ENCODE results near the gene SPINT2.

Gene SPINT2

DNA sequence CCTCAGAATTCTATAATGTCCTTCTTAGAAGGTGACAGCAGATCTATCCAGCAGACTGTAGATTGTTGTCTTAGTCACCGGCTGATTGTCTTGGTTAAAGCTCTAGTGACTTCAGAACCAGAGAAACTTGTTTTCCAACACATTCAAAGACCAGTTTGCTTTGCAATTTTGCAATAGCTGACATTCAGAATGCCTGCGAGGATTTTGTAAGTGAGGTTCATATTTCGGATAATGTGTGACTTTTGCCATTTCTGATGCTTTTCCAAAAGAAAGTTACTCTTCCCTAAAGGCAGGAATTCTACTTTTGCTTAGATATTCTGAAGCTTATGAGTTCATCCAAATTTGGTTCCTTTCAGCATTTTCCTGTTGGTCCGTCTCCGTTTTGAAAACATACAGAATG is 13.2 kb downstream of the SPINT2 start:
- H3K27me3 ChIP-seq = no peaks in the 10 kb centered on the region
- H3K4me3 ChIP-seq = no peak overlapping the region
- H3K36me3 ChIP-seq = peaks cover 57% of the 10 kb centered on the region
- H3K9ac ChIP-seq = no peak overlapping the region; the same call in 1 of the 2 replicates
- peaks cover 75% of the 10 kb centered on the region for H3K4me1 ChIP-seq
- peaks cover 100% of the 10 kb centered on the region for H4K20me1 ChIP-seq
- H3K4me2 ChIP-seq = no peak overlapping the region
- TF ChIP-seq Cebpa-rat (IDR thresholded peaks at IDR 0.05) = no peak
- no peak overlapping the region for H3K27ac ChIP-seq
- no peaks in the 10 kb centered on the region for H3K9me3 ChIP-seq

DNA sequence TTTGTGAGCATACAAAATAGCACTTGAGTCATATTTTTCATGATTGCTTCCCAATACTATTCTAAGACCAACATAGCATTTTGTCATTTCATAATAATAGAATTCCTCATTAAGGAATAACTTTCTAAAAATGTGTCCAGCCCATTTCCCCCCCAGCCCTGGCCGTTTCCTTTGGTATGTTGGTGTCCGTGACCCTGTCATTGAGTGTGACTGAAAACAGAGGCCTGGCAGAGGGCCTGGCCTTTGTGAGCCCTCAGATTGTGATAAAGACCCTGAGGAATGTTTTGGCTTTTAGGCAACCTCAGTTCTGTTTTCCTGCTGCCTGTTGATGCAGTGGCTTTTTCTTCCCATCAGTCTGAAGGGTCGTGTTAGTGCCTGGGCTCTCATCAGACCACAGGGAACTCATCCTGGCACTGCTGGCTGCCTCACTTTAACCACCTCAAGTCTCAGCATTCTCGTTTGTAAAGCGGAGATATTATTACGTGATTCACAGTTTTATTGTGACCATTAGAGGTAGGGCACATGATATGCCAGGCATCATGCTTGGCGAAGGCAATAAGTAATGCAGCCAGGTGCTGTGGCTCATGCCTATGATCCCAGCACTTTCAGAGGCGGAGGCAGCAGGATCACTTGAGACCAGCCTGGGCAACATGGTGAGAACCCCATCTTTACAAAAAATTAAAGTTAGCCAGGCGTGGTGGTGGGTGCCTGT is 13.8 kb downstream of the SPINT2 start:
- Histone ChIP-seq H3K4me2 (no peak overlapping the region), H3K27me3 (no peaks in the 10 kb centered on the region), H3K9me3 (no peaks in the 10 kb centered on the region), H3K4me3 (no peak overlapping the region), H4K20me1 (peaks cover 100% of the 10 kb centered on the region), H3K4me1 (peaks cover 80% of the 10 kb centered on the region), H3K27ac (no peak overlapping the region), H3K36me3 (peaks cover 60% of the 10 kb centered on the region), H3K9ac (no peak overlapping the region; the same call in 1 of the 2 replicates)
- no peak for TF ChIP-seq Cebpa-rat (IDR thresholded peaks at IDR 0.05)

DNA sequence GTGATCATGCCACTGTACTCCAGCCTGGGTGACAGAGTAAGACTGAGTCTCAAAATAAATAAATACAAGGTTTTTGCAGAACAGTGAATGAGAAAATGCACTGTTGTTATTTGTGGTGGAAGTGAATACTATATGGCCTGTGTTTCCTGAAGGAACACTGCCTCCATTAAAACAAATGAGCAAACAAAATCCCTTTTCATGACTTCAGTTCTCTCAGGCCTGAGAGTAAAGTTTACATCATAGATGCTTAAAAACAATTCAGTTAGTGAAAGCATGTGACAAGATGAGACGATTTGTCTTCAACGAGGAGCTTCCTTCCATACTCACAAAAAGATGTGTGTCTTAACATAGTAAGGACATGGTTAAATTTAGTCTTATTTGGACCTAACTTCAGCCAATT is 14.4 kb downstream of the SPINT2 start:
- Histone ChIP-seq H3K4me3 (no peak overlapping the region), H3K9ac (no peak overlapping the region), H3K4me1 (peaks cover 87% of the 10 kb centered on the region), H3K27ac (no peak overlapping the region), H3K4me2 (no peak overlapping the region), H3K27me3 (no peaks in the 10 kb centered on the region), H4K20me1 (peaks cover 100% of the 10 kb centered on the region), H3K36me3 (peaks cover 53% of the 10 kb centered on the region), H3K9me3 (no peaks in the 10 kb centered on the region)
- no peak for TF ChIP-seq Cebpa-rat (IDR thresholded peaks at IDR 0.05)

DNA sequence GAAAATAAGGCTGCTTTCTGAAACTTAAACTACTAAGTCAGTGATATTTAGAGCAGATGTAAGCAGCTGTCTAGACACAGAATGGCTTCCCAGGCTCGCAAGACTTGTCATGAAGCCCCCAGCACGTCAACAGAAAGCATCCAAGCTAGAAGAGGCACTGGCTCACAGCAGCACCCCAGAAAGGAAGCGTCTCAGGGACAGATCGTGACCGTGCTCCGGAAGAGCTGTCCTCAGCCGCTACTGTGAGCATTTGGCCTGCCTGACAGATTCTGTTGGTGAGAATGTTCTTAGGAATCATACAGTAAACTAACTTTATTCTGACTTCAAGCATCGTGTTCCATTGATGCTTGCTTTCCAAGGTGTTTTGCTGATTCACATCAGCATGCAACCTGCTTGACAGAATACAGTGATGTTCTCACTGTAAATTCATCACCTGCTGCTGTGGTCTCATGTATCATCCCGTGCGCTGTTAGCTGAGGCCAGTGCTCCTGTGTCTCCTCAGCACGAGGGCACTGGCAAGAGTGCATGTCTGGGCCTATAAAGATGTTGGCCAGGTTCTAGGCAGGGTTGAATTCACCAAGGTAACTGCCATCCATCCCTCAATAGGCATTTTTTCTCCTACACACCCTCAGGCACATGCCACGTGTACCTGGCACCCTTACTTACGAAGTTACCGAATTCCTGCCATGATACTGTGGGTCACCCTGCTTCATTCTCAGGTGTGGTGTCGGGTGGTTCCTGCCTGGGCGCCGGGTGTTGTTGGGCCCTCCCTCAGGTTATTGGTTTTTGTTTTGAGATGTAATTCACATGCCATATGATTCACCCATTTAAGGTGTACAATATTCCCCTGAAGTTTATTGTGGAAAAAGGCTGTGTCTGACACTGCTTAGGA is 15.9 kb downstream of the SPINT2 start:
- peaks cover 100% of the 10 kb centered on the region for H4K20me1 ChIP-seq
- no peaks in the 10 kb centered on the region for H3K9me3 ChIP-seq
- no peak overlapping the region for H3K4me3 ChIP-seq
- H3K27ac ChIP-seq = peak overlapping the region; percentile 40; the same call in 1 of the 2 replicates
- H3K4me1 ChIP-seq = peaks cover 87% of the 10 kb centered on the region
- peak overlapping the region; percentile 27 for H3K4me2 ChIP-seq
- no peak for TF ChIP-seq Cebpa-rat (IDR thresholded peaks at IDR 0.05)
- peaks cover 56% of the 10 kb centered on the region for H3K36me3 ChIP-seq
- H3K27me3 ChIP-seq = no peaks in the 10 kb centered on the region
- H3K9ac ChIP-seq = no peak overlapping the region

DNA sequence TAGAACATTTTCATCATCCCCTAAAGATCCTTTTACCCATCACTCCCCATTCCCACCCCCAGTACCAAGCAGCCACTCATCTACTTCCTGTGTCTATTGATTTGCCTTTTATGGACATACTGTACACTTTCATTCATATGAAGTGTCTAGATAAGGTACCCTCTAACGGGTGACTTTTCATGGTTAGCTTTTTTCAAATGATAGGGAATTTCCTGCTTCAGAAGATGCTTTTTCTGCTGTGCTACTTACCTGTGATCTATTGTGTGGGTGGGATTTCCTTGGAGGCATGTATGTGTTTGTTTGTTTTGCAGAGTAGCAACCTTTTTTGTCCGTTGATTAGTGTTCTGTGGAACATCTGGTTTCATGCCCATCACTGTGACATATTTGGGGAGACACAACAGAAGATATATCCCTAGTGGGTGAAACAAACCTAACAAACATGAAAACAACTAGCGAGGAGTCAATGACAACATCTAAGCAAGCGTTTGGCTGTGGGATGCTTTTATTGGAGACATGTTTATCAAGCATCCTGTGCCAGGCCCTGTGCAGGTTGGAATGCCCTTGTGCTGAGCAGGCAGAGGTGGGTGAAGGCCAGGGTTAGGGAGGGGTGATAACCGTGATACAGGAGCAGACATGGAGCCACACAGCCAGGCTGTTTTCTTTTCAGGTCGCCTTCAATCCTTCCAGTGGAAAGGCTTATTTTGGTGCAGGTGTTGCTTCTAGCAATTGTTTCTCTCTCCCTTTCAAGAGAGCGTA is 17.6 kb downstream of the SPINT2 start:
- Histone ChIP-seq H3K36me3 (peaks cover 61% of the 10 kb centered on the region), H3K9me3 (no peaks in the 10 kb centered on the region), H3K27me3 (no peaks in the 10 kb centered on the region), H3K4me2 (peak overlapping the region; percentile 16; the same call in 1 of the 2 replicates), H3K9ac (0 out of 2 replicates have a peak overlapping the region, but pooled peaks have one; percentile 35), H3K27ac (no peak overlapping the region), H4K20me1 (peaks cover 98% of the 10 kb centered on the region), H3K4me3 (no peak overlapping the region), H3K4me1 (peaks cover 91% of the 10 kb centered on the region)
- TF ChIP-seq Cebpa-rat (IDR thresholded peaks at IDR 0.05) = no peak

DNA sequence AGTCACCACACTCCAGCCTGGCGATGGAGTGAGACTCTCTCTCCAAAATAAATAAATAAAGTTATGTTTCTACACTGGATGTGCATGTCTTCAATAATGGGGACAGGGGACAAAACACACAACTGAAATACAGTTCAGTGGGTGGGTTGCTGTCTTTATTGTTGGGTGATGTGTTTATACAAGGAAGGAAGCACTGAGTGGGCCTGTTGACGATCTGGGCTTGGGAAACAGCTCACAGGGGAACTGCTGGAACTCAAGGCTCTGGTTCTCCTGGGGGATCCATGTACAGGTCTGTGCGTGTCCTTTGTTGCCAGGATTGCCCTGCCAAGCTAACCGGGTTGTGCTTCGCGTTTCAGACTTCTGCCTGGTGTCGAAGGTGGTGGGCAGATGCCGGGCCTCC is 18.9 kb downstream of the SPINT2 start:
- Histone ChIP-seq H3K4me1 (peaks cover 91% of the 10 kb centered on the region), H3K9ac (no peak overlapping the region), H3K36me3 (peaks cover 68% of the 10 kb centered on the region), H3K4me3 (no peak overlapping the region), H3K27me3 (no peaks in the 10 kb centered on the region), H4K20me1 (peaks cover 88% of the 10 kb centered on the region), H3K9me3 (no peaks in the 10 kb centered on the region), H3K27ac (no peak overlapping the region), H3K4me2 (no peak overlapping the region)
- no peak for TF ChIP-seq Cebpa-rat (IDR thresholded peaks at IDR 0.05)

DNA sequence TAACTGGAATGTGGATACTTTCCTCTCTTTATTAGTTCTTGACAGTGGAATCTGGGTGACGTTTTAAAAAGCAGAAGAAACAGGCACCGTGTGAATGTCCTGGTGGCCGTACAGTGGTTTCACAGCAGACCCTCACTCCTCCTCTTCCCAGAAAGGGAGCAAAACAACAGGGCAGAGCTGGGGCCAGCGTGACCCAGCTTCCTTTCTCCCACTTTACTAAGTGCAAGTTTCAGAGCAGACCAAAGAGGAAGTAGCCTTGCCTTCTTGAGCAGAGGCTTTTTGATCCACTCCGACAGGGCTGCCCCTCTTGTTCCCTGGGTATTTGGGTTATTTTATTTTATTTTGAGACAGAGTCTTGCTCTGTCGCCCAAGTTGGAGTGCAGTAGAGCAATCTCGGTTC is 20.0 kb downstream of the SPINT2 start:
- peaks cover 74% of the 10 kb centered on the region for H3K36me3 ChIP-seq
- no peaks in the 10 kb centered on the region for H3K27me3 ChIP-seq
- peaks cover 80% of the 10 kb centered on the region for H3K4me1 ChIP-seq
- peak overlapping the region; percentile 83 for H3K4me2 ChIP-seq
- peak overlapping the region; percentile 68 for H3K27ac ChIP-seq
- H3K9me3 ChIP-seq = no peaks in the 10 kb centered on the region
- no peak for TF ChIP-seq Cebpa-rat (IDR thresholded peaks at IDR 0.05)
- H3K9ac ChIP-seq = peak overlapping the region; percentile 54; the same call in 1 of the 2 replicates
- peaks cover 77% of the 10 kb centered on the region for H4K20me1 ChIP-seq
- H3K4me3 ChIP-seq = no peak overlapping the region

DNA sequence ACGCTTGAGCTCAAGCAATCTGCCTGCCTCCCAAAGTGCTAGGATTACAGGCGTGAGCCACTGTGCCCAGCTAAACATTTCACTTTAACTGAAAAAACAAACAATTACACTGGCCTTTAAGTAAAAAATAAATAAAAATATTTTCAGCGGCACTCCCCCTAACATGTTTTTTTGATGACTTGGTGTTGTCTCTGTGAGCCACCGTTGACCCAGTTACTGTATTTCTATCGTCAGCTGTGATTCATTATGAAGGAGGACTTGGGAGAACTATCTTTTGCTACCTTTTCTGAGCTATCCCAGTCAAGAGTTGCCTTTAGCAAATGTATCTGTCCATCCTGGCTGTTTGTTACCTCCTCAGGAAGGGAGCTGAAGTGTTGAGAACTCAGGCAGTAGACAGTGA is 21.2 kb downstream of the SPINT2 start:
- H3K4me2 ChIP-seq = peak overlapping the region; percentile 83
- TF ChIP-seq Cebpa-rat (IDR thresholded peaks at IDR 0.05) = no peak

DNA sequence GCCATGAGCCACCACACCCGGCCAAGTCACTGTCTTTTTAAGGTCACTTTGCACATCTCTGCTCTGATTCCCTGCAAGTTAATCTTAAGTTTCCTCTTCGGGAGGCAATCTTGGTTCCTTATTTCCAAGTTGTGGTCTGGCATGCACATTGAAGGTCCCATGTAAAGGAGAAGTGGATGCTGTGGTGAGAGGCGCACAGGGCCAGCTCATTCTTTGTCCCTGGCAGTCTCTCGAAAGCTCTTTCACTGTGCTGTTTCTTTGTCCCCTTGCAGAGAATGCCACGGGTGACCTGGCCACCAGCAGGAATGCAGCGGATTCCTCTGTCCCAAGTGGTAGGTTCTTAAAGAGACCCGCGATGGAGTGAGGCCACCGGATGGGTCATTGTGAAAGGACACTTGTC is 23.2 kb downstream of the SPINT2 start:
- Histone ChIP-seq H3K9me3 (no peaks in the 10 kb centered on the region), H3K27me3 (no peaks in the 10 kb centered on the region), H4K20me1 (peaks cover 62% of the 10 kb centered on the region), H3K4me1 (peaks cover 48% of the 10 kb centered on the region), H3K27ac (no peak overlapping the region), H3K36me3 (peaks cover 88% of the 10 kb centered on the region), H3K4me2 (no peak overlapping the region), H3K4me3 (no peak overlapping the region), H3K9ac (no peak overlapping the region)
- no peak for TF ChIP-seq Cebpa-rat (IDR thresholded peaks at IDR 0.05)

More for the DNA sequence above, 21.2 kb downstream of the SPINT2 start:
- H3K4me1 ChIP-seq = peaks cover 68% of the 10 kb centered on the region
- no peak overlapping the region for H3K27ac ChIP-seq
- H3K9ac ChIP-seq = no peak overlapping the region
- H3K9me3 ChIP-seq = no peaks in the 10 kb centered on the region
- peaks cover 77% of the 10 kb centered on the region for H3K36me3 ChIP-seq
- H3K27me3 ChIP-seq = no peaks in the 10 kb centered on the region
- H4K20me1 ChIP-seq = peaks cover 69% of the 10 kb centered on the region
- no peak overlapping the region for H3K4me3 ChIP-seq
